RCC 7860 (cell line): ENCODE results near the gene HOXC6.

Source experiments
- DNase-seq: peaks from one replicate; pipeline ENCODE4 v3.0.0-alpha.2; 2015; ENCODE audit warnings: low spot score
- FAIRE-seq: peaks from 2 replicates; lab custom pipeline; 2012; peaks lifted over from hg19 to GRCh38; lab: Jason Lieb, UNC

The HOXC6 gene

GRCh38 chr12:53989227-53990113 lies 38.8 kb upstream of the HOXC6 start:
- no peak for FAIRE-seq
- DNase-seq: no peak

- peak; percentile 90 for FAIRE-seq
Observed at GRCh38 chr12:53990311-53991076, 37.7 kb upstream of the HOXC6 start.

DNA sequence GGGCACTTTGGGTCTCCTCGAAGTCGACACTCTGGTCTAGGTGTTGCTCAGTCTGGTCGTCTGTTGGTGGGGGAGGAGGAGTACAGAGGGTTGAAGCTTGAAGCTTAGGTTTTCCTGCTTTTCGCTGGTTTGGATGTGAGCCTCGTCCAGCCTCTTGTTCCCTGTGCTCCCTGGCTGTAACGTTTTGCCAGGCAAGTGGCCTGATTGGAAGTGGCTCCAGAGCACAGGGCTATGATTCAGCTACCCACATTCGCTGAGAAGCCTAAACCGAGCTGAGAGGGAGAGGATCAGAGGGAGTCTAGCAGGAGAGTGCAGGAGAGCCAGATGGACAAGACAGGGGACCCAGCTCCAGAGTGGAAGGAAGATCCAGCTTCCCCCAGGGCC lies 37.2 kb upstream of the HOXC6 start:
- DNase-seq (peak; percentile 67), FAIRE-seq (peak; percentile 81)

More at GRCh38 chr12:53990311-53991076, 37.7 kb upstream of the HOXC6 start:
- peak; percentile 49 for DNase-seq

- DNase-seq (no peak), FAIRE-seq (no peak)
Observed at GRCh38 chr12:53992377-53992889, 35.8 kb upstream of the HOXC6 start.

GRCh38 chr12:53993162-53994008 lies 34.9 kb upstream of the HOXC6 start:
- FAIRE-seq (no peak), DNase-seq (no peak)

DNA sequence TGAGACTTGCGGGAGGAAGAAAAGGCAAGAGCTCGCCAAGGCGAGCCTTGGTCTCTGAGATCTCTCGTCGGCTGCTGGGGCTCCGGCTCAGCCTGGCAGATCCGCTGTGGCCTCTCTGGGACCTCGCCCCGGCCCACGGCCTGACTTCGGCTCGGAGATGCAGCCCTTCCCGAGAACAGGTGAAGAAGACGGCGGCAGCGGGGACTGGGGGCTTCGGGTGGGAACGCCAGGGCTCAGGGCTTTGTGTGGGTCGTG lies 34.3 kb upstream of the HOXC6 start:
- FAIRE-seq (no peak), DNase-seq (no peak)

GRCh38 chr12:53994264-53995001 lies 33.8 kb upstream of the HOXC6 start:
- DNase-seq (peak; percentile 32), FAIRE-seq (no peak)

- FAIRE-seq (no peak), DNase-seq (no peak)
Observed at GRCh38 chr12:53995002-53995377, 33.2 kb upstream of the HOXC6 start.

DNA sequence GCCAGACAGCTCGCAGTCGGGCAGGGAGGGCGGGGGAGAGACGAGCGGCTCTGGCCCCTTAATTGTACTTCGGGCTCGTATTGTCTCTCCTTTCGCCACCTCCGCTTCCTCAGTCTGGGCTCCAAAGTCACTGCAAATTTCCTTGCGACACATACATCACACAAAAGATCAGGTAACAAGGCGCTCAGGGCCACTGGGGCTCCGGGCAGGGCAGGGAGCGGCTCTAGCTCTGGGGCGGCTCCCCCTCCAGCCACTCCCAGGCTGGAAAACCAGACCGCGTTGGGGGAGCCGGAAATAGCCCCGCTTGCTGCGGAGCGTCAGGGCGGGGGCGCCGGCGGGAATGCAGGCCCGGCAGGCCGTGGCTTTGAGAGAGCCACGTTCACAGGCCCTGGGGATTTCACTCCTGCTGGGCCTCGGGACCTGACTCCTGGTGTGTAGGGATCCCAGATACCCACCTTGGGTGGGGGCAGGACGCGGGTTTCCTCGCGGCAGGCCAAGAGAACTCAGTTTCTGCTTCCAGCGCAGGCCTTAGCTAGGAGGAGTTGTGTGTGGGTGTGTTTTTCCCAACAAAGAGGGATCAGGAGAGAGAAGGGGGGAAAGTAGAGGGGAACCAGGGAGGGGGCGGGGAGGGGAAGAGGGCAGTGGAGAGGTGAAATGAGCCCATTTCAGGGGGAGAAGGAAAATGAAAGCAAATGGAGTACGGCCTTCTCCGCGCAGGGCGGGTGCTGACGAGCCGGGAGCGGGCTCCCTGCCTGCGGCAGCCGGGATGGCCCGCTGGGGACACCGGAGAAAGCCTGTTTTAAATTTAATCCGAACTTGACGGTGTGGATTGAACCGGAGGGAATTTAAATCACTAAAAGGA lies 32.6 kb upstream of the HOXC6 start:
- FAIRE-seq (no peak), DNase-seq (peak; percentile 58)

DNA sequence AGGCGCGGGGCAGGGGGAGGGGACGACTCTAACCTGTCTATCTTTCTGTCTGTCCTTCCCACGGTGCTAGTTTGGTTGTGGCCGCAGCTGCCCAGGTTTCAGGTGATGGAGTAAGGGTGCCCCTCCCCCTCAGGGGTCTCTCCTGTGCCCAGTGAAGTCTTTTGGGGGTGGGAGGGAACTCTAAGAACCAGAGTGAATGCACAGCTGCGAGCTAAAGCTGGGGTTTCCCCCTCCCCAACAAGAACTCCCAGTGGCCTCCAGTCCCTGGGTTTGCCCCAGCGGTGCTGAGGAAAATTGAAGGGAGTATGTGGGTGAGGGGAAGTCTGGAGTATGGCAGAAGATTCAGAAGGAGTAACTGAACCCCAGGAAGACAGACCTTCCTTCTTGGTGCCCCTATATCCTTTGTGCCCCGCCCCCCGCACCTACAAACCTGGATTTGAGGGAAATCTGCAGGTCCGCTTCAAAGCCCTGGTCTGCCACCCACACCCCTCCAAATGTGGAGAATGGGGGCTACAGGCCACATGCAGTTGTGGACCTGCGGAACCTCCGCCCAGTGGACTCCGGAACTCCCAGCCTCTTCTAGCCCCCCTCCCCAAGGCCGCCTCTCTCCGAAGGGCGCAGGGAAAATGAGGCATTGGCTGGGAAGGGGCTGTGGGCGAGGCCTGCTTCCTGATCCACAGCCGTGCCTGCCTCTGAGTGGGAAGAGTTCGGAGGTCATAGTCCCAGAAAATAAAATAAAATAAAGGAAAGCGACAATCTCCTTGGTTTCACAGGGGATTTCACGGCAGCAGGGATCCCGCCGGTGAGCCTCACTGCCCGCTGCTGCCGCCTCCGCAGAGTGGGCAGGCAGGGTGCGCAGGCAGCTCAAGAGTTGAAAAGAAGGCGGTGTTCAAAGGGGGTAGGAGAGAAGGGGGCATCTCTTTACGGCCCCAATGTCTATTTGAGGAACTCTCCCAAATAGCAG lies 31.7 kb upstream of the HOXC6 start:
- FAIRE-seq (no peak), DNase-seq (no peak)

- DNase-seq: no peak
- no peak for FAIRE-seq
Observed at GRCh38 chr12:53997204-53998109, 30.8 kb upstream of the HOXC6 start.

DNA sequence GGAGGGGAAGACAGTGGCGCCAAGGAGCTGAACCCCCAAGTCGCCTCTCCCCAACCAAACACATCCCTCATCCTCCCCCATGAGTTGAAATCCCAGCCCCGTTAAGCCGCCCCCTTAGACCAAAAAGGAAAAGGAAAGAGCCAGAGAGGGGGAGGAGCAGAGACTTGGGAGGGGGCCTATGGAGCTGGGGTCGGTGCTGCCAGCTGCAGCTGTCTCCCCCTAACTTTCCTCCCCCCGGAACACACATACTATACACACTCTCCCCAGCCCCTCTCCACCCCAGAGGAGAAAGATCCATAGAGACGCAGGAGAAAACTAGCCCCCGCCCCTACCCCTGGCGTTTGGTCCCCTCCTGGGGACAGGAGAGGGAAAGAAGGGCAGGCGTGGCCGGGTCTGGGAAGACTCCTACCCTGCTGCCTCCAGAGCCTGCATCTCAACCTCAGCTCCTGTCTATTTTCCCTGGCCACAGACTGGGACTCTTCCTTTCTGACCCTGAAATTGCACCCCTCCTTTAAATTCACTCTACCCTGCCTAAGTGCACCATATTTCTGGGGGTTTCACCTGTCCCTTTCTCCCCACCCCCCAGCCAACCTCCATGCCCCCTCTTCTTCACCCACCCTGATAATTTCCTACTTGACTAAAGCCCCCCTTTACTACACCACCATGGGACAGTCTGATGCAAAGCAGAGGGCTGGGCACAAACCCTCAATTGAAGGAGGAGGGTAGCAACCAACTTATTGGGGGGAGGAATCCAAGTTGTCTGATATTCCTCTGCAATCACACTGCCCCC lies 29.9 kb upstream of the HOXC6 start:
- DNase-seq: no peak
- no peak for FAIRE-seq

DNA sequence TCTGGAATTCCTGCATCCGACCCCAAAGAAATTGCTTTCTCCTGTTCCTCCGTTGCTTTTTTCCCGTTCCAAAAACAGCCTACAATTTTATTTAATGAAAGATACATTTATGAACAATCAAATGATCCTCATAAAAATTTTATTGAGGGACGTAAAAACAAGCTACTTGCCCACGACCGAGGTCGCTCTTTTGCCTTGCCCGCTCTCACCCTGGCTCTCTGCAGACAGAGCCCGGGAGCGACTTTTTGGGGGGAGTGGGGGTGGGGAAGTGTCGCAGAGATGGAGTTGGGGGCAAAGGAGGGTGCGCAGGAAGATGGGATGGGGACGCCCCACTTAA lies 29.4 kb upstream of the HOXC6 start:
- DNase-seq (no peak), FAIRE-seq (no peak)

DNA sequence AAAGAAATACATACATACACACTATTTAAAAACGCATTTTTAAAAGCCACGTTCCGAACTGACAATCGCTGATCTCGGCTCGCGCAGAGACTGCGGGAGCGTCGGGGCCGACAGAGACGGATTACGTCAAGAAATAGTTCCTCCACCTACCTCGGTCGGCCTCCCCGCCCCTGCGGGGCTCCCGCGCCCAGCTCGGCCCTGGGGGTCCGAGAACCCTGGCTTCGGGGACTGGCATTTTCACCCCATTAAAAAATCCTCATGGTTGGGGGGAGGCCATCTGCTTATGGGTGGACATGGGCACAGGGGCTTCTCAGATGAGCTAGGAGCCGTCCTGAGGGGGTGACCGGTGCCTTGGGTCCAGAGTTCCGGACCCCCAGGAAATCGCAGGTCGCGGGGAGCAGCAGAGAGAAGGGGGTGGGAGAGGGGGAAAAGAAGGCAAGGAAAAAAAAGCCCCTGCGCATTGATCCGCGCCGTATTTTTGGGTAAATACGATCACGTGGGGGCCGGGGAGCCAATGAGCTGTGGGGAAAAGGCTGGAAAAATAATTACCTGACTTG lies 28.6 kb upstream of the HOXC6 start:
- no peak for FAIRE-seq
- DNase-seq: peak; percentile 11

DNA sequence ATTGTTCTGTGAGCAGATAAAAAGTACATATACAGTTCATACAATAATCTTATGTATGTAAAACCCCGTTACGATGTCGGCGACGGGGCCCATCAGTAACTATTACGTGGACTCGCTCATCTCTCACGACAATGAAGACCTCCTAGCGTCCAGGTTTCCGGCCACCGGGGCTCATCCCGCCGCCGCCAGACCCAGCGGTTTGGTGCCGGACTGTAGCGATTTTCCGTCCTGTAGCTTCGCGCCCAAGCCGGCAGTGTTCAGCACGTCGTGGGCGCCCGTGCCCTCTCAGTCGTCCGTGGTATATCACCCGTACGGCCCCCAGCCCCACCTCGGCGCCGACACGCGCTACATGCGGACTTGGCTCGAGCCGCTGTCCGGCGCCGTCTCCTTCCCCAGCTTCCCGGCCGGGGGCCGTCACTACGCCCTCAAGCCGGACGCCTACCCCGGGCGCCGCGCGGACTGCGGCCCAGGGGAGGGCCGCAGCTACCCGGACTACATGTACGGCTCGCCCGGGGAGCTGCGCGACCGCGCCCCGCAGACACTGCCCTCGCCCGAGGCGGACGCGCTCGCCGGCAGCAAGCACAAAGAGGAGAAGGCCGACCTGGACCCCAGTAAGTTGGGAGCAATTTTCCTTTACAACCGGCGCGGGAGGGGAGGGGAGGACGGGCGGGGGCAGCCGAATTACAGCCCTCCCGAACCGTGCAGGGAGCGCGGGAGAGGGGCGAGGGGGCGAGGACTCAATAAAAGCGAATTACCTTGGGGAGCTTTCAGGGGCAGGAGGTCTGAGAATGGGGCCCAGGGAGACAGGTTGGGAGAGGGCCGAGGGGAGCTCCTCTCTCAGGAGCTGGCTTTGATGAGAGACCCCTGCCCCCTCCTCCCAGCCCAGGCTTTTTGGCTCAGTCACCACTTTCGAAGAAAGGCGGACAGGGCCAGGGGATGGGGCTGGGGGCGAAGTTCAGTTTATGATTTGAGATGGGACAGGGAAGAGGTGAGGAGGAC lies 27.8 kb upstream of the HOXC6 start, which contains the start of gene HOXC9:
Gene HOXC9 (plus strand): TSS at position 46 of the 999 bp plus-strand sequence. CDS start 28 bp downstream, at position 74.
- no peak for FAIRE-seq

More for the DNA sequence above, 27.8 kb upstream of the HOXC6 start, which contains the start of gene HOXC9:
- DNase-seq: peak; percentile 14
